Fibroblast of the aortic adventitia (primary cell): ENCODE results near the gene AKNA. TPM values are rescaled to one million over a fixed set of nuclear protein-coding genes. Genes with fewer than 3 reads are reported as not detected.
A peak's percentile ranks its signal among the peaks of the same experiment; 100 is the strongest.

ENCODE experiments used
- DNase-seq: peaks from one replicate; pipeline ENCODE4 v3.0.0-alpha.2; 2010; ENCODE audit warnings: low read depth
- H3K4me3 ChIP-seq: 2 replicates; pipeline ENCODE4 v1.5.1; 2011; ENCODE audit warnings: low read depth, mild to moderate bottlenecking, control low read depth, low read length, moderate library complexity
- CTCF ChIP-seq: IDR thresholded peaks from 2 replicates; pipeline ENCODE4 v1.5.1; 2011; ENCODE audit warnings: mild to moderate bottlenecking, low read length, control low read depth, inconsistent platforms; ENCODE audit not compliant: insufficient read depth
- total RNA-seq: library from RNA; depleted of rRNA; stranded (reverse); fragments of >200 nt; gene quantifications from 2 replicates; pipeline ENCODE4 v1.2.3, GENCODE V29; 2012; ENCODE audit warnings: low replicate concordance

Gene AKNA
- total RNA-seq, 1 donor, result 22.3 TPM

GRCh38 chr9:114312513-114312875, 75.3 kb downstream of the AKNA start:
- no peak for DNase-seq
- no peak overlapping the region for H3K4me3 ChIP-seq
- no peak for TF ChIP-seq CTCF

DNA sequence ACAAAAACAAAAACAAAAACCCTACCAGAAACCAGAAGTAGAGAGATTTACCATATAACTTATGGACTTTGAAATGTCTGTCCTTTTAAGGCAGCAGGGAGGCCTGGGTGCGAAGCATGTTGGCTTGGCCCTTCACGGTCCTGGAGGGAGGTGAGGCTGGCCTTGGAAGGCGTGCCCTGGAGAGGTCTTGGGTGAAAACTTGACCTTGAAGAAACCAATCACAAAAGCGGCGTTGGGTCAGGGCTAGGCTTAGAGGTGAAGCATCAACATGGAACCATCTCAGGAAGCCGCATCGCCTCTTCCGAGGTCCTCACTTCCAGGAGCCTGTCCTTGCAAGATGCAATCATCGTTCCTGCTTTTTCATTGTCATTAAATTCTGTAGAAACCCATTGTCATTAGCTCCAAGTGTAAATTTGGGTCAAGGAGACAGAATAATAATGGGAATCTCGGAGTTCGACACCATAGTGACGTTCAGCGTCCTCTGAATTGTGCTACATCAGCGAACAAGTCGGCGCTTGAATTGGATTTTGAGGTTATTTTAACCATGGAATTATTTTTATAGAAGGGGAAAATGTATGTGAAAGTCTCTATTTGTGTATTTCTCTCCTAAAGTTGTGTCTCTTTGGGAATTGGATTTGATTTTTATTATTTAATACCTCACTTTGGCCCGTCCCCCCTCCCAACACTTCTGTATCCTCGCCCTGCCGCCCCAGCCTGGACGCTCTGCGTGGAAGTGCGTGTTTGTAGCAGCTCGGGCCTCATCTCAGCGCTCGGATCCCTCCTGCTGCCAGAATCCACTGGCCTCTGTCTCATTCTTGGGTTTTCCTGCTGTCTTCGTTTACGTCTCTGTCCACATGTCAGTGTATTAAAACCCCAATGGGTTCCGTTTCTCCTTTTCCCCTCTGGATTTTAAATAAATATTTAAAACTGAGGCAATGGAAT, 75.9 kb downstream of the AKNA start:
- no peak for TF ChIP-seq CTCF
- no peak overlapping the region for H3K4me3 ChIP-seq
- no peak for DNase-seq

DNA sequence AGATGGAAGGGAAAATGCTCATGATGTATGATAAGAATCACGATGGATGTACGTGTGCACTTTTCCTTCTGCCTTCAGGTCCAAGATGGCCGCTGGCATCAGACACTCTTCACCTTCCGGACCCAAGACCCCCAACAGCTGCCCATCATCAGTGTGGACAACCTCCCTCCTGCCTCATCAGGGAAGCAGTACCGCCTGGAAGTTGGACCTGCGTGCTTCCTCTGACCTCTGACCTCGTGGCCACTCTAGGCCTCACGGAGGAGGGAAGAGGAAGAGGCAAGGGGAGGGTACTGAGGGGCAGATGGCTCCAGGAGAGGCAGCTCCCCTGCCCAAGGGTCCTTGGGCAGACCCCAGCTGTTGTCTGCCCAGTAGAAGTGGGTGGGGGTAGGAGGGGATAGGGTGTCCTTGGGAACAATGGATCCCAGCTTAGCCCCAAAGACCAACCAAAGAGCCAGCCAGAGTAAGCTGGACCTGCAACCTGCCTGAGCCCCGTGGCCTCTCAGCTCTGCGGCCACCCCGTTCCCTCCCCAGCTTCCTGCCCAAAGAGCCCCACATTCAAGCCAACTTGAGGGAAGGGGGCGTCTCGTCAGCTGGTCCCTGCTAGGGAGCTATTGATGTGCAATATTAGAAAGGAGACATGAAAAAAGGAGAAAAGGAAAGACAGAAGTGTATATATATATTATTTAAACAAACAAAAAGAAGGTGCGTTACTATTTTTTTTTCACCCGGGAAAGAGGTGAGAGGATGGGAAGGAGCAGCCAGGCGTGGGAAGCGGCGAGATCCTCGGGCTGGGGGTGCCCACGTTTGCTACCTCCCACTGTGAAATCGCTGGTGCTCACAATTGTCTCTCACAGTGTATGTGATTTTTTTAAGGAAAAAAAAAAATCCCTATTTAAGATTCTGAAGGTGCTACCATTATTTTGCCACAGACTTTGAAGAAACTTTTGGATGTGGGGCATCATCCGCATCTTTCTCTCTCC, 77.0 kb downstream of the AKNA start:
- no peak for DNase-seq
- H3K4me3 ChIP-seq, result no peak overlapping the region
- TF ChIP-seq CTCF, result no peak

DNA sequence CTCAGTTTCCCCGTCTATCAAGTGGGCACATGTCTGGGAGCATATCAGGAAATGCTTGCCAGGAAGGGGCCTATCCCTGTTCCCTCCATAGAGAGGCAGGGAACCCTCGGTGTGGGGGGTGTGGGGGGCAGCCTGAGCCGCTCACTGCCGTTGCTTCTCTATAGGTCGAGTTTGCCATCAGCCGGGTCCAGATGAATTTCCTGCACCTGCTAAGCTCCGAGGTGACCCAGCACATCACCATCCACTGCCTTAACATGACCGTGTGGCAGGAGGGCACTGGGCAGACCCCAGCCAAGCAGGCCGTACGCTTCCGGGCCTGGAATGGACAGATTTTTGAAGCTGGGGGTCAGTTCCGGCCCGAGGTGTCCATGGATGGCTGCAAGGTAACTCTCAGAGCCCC, 78.7 kb downstream of the AKNA start:
- no peak for TF ChIP-seq CTCF
- DNase-seq, result no peak
- no peak overlapping the region for H3K4me3 ChIP-seq

- no peak overlapping the region for H3K4me3 ChIP-seq
- no peak for DNase-seq
- TF ChIP-seq CTCF, result no peak
Observed at GRCh38 chr9:114308361-114308950, 79.3 kb downstream of the AKNA start.

DNA sequence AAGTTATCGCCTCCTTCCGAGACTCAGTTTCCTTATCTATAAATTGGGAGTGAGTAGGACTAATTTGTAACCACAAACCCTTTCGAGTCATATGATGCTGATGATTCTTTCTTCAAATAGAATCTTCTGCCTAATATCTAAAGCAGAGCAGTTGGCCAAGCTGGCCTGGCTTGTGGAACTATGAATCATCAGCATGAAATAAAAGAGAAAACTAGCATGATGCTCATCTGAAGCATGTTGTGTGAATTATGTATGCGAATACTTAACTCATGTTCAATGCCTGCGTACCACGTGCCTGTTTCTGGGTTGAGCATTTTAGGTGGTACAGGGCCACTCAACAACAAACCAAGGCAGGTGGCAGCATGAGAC, 79.9 kb downstream of the AKNA start:
- DNase-seq, result peak; percentile 76

More for the DNA sequence above, 79.9 kb downstream of the AKNA start:
- no peak for TF ChIP-seq CTCF
- H3K4me3 ChIP-seq, result no peak overlapping the region
